C1 segment of cervical spinal cord (tissue), 14 donors: ENCODE measurements around the gene DDN.

Experiments
- DNase-seq, 14 donors: peaks; one replicate each; lab custom pipeline; 2025; lab: John Stamatoyannopoulos, UW

The DDN gene

GRCh38 chr12:49031573-49032161, 32.5 kb upstream of the DDN start:
- no peak for DNase-seq

DNA sequence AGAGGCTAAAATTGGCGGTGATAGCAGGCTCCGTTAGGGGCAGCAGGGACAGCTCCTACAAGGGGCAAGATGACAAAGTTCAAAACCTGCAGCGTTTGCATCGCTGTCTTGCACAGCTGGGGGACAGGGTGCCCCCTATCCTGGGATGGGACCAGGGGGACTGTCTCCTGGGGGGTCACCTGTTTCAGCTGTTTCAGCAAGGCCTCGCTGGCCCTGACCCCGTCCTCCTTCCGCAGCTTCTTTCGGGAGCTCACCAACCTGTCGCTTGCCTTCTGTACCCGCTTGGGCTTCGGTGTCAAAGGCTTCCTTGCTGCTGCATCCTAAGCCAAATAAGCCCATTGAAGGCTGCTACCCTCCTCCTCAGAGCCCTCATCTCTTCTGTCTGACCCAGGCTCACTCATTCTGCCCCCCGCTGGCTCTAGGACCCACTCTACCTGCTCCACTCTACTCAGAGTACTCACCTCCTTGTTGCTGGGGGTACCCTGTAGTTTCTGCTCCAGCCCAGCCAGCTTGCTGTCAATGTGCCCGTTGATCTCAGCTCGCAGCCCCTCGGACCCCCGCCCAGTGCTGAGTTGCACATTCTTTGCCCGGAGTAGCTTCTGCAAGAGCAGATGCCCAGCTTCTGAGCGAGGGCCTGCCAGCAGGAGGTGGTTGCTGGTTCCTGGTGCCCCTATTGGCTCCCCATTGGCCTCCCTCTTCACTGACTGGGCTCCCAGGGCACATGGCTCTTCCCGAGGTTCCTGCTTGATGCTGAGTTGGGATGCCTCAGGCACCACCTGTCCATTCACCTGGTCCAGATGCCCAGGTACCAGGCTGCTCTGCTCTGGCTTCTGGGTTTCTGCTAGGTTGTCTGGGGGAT, 31.8 kb upstream of the DDN start:
- DNase-seq, result no peak

- no peak for DNase-seq
Observed at GRCh38 chr12:49030119-49030518, 30.9 kb upstream of the DDN start.

- DNase-seq, result no peak
Observed at GRCh38 chr12:49028666-49029275, 29.6 kb upstream of the DDN start.

DNA sequence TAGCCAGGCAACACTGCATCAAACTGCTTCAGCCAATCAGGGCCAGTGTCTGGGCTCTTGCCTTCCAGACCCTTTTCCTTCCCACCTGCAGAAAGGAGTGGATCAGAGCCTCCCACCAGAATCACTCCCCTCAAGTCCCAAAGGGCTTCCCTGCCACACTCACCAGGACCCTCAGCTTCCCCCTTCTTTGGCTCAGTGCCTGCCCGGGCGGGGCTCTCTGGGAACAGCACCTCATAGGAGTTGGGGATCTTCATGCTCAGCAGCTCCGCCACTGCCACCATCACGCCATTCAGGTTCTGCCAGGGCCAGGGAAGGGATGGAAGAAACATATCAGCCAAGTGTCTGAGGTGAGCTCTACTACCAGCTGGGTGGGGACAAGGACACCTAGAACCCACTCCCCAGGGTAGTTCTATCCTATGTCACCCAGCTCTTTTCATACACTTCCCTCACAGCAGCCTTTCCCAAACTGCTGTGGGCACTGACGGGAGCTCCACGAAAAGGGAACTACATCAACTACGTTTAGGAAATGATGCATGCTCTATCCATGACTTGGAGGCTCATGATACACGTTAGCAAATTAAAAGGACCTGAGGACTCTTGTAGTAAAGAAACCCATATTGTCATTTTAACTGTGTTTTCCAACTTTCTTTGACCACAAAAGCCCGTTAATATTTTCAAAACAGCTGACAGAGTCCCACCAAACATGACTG, 28.8 kb upstream of the DDN start:
- DNase-seq, result no peak

DNA sequence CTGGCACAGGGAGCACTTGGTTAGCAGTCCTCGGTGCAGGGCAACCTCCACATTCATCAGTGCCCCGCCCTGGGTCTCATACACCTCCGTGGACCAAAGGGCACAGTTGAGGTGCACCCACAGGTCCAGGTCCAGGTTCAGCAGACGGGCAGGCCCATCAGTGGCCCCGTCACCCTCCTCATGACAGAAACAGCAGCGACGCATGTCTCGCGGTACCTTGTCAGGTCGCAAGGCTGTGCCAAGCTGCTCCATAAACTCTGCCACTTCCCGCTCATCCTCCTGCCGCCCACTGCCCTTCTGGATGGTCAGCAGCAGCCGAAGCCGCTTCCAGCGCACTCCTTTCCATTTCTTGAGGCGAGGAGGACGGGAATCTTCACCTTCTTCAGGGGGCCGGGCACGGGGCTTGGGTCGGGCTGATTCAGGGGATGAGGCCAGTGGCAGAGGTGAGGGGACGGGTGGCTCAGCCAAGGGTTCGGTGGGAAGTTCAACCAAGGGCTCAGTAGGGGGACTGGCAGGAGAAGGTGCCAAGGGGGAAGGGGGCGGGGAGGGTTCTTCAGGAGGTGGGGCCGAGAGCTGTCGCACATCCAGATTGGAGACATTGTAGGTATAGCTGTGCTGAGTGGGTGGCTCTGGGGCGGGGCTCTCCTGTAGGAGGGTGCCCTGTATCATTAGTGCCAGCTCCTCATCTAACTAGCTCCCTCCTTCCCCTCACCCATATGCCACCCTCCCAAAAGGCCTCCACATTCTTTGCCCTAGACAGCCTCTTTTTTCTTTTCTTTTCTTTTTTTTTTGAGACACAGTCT, 27.7 kb upstream of the DDN start:
- no peak for DNase-seq

DNA sequence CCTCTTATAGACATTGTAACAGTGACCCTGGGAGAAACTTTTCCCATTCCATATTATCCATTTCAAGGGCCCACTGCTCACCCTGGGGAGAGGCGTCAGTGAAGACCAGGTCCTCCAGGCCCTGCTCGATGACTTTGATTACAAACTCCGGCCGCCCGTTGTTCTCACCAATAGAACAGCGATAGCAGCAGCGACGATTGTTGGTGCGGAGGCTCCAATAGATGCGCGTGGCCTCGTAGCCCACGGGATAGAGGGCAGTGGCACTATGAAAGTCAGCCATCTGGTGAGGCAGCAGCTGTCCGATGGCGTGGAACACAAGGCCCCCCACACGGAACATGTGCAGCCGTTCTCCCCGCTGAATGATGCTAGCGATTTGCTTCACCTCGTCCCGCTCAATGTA, 26.9 kb upstream of the DDN start:
- no peak for DNase-seq

DNA sequence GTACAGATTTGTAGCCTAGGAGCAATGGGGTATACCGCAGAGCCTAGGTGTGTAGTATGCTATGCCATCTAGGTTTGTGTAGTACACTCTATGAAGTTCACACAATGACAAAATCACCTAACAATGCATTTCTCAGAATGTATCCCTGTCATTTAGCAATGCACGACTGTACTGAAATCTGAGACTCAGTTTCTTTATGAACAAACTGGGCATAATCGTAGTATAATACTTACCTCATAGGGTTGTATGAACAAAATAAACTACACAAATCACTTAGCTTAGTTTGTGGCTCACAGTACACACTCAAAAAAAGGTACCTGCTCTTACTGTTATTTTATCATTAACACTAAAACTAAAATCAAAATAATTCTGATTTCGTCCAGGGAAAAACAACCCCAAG, 26.3 kb upstream of the DDN start:
- no peak for DNase-seq

- DNase-seq, result no peak
Observed at GRCh38 chr12:49024543-49024942, 25.4 kb upstream of the DDN start.

DNA sequence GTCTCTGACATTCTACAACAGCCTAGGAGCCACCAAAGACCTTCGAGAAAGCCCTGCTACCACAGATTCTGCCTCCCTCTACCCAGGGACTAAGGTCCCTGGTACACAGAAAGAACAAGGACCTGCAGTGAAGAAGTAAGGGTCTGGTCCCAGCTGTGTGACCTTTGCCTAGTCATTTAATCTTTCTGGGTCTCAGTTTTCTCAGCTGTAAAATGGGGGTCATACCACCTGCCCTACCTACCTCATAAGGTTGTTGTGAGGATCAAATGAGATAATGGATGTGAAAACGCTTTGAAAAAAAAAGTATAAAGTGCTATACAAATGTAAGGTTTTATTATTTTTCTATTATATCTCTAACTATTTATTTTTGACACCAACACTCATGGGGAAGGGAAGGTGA, 24.6 kb upstream of the DDN start:
- DNase-seq, result no peak

GRCh38 chr12:49022558-49023178, 23.5 kb upstream of the DDN start:
- DNase-seq, result no peak

DNA sequence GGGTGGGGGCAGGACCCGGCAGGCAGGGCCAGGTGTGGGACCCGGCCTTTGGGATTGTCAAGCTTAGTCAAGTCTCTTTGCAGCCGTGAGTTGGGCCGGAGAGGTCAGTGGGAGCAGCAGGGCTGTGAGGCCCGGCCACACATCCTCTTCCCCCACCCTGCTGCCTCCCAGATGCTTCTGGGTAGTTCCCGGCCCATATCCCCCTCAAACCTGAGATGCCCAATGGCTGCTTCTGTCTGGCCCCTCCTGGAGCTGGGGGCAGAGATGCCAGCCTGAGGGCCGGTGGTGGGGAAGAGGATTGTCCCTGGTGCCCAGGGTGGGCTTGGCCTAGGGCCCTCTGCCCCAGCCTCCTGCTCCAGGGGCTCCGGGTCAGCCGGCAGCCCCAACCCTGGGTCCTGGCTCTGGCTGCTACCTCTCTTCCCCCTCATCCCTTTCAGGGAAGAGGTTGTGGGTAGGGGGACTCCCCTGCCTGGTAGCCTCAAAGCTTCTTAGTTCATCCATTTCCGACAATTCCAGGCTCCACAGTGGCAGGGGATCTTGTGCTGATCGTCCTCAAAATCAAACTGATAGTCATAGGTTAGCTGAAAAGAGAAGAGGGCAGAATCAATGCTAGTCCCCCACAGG, 22.2 kb upstream of the DDN start:
- no peak for DNase-seq

- DNase-seq, result no peak
Observed at GRCh38 chr12:49020441-49020840, 21.3 kb upstream of the DDN start.

DNA sequence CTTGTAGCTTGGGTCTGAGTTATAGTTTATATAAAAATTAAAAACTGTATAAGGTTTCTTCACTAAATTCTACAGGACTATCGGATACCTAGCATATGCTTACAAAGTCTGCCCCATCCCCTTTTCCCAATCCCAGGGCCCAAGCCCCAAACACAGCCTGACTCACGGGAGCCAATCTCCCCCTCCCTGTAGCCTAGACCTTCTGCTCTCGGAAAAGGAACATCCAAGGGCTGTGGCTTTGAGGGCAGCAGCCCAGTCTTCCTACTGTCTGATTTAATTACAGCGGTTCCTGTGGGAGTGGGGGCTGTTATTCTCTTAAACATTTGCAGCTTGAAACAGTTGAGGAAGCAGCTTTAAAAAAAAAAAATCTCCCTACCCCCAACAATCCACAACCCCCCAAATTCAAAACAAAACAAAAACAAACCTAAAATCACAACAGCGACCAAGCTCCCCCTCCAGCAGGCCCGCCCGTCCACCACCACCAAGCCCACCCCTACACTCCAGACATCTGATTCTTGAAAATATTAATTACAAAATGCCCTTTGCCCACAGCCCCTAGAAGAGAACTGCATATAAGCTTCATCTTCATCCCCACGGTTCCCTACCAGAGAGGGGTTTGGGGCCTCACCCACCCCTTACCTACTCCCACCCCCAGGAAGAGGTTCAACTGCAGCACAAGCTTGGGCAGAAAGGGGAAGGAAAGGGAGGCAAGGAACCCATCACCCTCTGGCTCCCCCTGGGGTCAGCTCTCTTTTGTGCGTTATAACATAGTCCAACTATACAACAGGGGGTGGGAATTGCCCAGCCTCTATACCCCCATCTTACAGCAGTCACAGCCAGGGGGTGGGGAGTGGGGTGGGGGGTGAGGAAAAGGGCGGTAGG, 20.5 kb upstream of the DDN start:
- DNase-seq, result peak in 1 of 14 donors; percentile 15

- DNase-seq, result no peak
Observed at GRCh38 chr12:49019120-49019430, 19.9 kb upstream of the DDN start.

- peak; percentile 40 to 97 (median 90) for DNase-seq
Observed at GRCh38 chr12:49018261-49019119, 19.3 kb upstream of the DDN start, which contains the start of gene PRKAG1. TSS of gene PRKAG1 (minus strand) at chr12:49018776. CDS start at chr12:49018740, 36 bp downstream.

GRCh38 chr12:49017891-49018260, 18.7 kb upstream of the DDN start:
- DNase-seq, result no peak

DNA sequence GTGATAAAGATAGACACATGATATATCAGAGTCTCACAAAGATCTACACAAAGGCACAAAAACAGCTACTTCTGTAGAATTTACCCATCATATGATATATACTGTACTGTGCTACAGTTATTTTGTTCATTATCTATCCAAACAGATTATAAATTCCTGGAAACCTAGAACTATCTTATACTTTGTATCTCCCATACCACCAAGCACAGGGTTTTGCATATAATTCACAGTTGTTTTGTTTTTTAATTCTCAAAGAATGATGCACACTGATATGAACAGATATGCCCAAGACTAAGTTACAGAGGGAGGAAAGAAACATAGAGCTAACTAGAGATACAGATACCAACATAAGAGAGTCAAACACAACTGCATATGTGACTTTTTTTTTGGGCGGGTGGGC, 16.0 kb upstream of the DDN start:
- no peak for DNase-seq

- no peak for DNase-seq
Observed at GRCh38 chr12:49014547-49014946, 15.4 kb upstream of the DDN start.
